RPMI7951 (cell line): ENCODE measurements around the gene SLC29A2. TPM values are rescaled to one million over a fixed set of nuclear protein-coding genes. Genes with fewer than 3 reads are reported as not detected.
"Not testable (repeated sequence)": the region's sequence is repeated elsewhere in the genome, so short reads cannot be mapped to it uniquely, and the experiment has no call there.

ENCODE experiments used
- DNase-seq: peaks from one replicate; pipeline ENCODE4 v3.0.0-alpha.2; 2012; ENCODE audit warnings: low read depth
- total RNA-seq: library from RNA; depleted of rRNA; stranded (reverse); fragments of >200 nt; shearing (Covaris generic); gene quantifications from 2 replicates; pipeline ENCODE4 v1.2.3, GENCODE V29; 2014

SLC29A2 gene
- total RNA-seq, 1 experiment from 2014 or later: 1.4 TPM

DNA sequence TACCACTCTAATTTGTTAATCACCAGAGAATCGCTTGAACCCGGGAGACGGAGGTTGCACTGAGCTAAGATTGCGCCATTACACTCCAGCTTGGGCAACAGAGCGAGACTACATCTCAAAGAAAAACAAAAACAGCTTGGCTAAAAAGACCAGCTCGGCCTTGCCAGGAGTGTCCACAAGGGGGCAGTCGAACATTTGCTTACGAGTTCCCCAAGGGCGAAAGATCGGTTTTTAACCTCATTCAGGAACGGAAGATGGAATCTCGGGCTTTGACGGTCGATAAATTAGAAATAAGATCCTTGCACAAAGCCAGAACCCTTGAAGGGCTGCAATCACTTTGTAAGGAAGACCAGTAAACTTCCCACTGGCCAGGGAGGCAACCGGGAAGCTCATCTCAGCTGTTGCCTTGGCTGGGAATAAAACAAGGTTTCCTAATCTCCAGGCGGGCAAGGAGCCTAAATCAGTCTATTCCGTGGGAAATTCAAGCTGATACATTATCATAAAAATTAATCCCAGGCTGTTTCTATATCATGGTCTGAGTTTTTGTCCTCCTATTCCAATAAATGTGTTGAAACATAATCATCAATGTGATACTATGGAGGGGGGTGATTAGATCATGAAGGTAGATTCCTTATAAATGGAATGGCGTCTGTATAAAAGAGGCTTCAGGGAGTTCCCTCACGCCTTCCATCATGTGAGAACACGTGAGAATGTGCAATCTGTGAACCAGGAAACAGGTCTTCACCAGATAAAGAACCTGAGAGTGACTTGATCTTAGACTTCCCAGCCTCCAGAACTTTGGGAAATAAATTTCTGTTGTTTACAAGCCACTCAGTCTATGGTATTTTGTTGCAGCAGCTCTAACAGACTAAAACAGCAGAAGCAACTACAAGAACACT is 14.9 kb upstream of the SLC29A2 start:
- peak; percentile 79 for DNase-seq

DNA sequence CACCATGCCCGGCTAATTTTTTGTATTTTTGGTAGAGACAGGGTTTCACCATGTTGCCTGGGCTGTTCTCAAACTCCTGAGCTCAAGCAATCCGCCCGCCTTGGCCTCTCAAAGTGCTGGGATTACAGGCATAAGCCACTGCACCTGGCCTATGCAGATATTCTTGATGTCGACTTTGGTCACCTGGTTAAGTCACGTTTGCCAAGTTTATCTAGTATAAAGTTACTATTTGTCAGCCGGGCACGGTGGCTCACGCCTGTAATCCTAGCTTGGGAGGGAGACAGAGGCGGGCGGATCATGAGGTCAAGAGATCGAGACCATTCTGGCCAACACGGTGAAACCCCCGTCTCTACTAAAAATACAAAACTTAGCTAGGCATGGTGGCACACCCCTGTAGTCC is 12.8 kb upstream of the SLC29A2 start:
- not testable (repeated sequence) for DNase-seq

DNA sequence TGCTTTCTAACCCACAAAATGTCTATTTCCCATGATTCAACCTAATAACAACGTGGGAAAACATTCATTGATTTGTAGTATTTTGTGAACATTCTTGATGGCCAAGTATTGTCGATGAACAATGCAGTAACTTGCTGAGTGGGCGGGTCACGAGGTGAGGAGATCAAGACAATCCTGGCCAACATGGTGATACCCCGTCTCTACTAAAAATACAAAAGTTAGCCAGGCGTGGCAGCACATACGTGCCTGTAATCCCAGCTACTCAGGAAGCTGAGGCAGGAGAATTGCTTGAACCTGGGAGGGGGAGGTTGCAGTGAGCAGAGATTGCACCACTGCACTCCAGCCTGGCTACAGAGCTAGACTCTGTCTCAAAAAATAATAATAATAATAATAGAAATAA is 8.7 kb upstream of the SLC29A2 start:
- not testable (repeated sequence) for DNase-seq

DNA sequence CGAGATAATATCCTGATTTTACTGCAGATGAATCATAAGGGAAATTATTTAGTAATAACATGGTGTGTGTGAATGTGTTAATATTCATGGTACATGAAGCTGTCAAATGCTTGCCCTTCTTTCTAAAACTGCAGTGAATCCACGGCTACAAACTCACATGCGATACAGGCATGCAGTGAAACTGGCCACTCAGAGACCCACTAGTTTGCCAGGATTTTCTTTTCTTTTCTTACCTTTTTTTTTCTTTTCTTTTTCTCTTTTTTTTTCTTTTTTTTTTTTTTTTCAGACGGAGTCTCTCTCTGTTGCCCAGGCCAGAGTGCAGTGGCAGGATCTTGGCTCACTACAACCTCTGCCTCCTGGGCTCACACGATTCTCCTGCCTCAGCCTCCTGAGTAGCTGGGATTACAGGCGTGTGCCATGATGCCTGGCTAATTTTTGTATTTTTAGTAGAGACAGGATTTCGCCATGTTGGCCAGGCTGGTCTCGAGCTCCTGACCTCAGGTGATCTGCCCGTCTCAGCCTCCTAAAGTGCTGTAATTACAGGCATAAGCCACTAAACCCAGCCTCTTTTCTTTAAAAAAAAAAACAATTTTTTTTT is 2.2 kb upstream of the SLC29A2 start:
- not testable (repeated sequence) for DNase-seq

DNA sequence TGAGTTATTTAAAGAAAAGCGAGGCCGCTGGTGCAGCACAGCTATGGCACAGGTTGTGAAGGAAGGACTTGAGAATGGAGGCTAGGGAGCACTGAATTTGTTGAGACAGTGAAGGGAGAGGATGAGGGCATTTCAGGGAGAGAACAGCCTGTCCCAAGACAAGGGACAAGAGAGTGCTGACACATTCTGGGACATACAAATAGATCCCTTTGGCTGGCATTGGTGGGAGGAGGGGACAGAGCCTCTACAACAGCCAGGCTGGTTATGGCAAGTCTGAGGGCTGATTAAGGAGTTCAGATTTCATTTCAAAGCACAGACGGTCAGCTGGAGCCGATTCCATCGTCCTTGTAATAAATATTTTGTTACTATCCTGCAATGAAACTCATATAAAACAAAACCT is 1.7 kb upstream of the SLC29A2 start:
- no peak for DNase-seq

DNA sequence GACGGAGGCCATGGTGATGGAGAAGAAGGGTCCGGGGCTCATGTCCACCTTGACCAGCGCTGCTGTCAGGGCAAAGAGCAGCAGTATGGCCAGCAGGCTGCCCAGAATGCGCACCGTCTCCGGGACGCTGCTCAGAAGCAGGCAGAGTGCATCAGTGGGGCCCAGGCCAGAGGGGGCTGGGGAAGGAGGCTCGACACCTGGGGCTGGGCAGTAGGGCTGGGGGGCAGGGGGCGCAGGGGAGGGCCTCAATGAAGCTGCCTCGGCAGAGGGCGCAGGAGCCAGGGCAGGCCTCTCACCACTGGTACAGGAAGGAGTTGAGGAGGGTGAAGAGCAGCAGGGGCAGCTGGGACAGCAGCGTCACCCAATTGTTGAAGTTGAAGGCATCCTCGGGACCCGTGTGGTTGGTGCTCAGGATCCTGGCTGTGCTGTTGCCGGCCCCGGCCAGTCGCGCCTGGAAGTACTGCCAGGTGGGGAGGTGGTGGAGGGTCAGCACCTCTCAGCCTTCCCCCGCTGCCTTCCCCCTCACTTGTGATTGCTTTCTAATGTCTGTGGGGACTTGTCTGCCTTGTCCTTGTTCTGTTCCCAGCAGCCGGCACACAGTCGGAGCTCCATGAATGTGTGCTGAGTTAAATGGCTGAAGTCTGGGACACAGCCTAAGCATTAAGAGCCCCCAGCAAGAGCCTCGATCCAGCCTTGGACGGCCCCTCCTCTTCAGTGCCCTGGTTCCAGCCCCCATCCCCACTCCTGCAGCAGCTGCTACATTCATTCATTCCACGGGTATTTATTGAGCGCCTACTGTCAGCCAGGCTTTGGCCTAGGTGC is 2.3 kb downstream of the SLC29A2 start:
- no peak for DNase-seq

DNA sequence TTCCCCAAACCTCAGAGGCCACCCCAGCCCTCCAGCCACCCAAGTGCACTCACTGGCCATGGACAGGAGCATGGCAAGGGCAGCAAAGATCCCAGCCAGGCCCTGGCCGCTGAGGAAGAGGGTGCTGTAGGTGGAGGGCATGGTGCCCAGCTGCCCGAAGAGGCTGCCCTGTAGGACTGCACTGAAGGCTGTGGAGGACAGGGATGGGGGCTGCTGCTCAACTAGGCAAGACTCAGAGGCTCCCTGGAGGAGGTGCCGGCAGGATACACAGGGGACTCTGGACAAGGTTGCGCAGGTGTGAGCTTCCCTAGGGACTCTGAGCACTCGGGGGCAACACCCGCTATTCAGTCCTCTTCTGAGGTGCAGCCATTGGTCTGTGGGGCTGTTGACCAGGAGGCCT is 3.1 kb downstream of the SLC29A2 start:
- DNase-seq: no peak

DNA sequence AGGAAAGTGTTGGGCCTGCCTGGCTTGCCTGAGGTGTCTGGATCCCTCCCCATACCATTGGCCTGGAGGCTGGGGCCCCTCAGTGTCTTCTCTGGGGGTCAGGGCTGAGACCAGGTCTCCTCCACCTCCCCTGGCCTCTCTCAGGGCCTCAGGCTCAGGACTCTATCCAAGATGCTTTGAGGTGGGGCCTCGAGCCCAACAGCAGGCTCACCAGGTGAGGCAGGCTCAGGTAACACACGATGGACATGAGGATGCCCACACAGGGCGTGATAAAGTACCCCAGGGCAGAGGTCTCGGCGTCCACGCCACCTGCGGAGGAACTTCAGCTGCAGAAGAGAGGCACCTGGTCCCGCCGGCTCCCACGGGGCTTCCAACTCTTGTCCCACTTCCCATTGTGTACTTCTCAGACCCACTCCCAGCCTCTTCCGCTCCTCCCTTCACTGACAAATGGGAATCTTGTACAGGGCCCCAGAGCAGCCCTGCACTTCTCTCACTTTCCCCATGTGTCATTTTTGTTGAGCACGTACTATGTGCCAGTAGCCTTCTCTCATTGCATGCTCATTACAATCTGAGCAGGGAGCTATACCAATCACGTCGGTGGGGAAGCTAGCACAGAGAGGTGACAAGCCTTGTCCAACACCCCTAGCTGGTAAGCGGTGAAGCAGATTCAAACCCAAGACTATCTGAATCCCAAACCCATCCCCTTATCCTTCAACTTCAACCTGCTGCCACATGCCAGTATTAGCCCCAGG is 3.8 kb downstream of the SLC29A2 start:
- no peak for DNase-seq

DNA sequence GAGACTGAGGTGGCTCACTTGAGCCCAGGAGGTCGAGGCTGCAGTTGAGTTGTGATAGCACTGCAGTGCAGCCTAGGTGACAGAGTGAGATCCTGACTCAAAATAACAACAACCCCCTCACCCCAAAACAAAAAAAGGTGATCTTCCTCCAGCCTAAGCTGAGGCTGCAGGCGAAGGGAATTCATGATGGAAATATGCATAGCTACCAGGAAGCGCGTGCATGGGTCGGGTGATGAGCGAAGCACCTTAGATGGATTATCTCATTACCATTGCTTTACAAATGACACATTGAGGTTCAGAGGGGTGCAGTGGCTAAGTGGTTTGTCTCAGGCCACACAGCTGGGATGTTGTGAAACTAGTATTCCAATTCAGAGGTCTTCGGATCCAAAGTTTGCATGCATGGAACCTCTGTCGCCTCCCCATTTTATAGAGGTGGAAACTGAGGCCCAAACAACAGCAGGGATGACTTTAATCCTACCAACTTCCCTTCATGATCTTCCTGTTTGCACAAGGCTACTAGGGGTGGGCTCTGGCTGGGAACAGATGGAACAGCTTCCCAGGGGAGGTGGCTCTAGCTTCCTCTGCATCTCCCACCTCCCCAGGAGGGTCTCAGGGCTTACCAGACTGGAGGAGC is 4.6 kb downstream of the SLC29A2 start:
- no peak for DNase-seq

DNA sequence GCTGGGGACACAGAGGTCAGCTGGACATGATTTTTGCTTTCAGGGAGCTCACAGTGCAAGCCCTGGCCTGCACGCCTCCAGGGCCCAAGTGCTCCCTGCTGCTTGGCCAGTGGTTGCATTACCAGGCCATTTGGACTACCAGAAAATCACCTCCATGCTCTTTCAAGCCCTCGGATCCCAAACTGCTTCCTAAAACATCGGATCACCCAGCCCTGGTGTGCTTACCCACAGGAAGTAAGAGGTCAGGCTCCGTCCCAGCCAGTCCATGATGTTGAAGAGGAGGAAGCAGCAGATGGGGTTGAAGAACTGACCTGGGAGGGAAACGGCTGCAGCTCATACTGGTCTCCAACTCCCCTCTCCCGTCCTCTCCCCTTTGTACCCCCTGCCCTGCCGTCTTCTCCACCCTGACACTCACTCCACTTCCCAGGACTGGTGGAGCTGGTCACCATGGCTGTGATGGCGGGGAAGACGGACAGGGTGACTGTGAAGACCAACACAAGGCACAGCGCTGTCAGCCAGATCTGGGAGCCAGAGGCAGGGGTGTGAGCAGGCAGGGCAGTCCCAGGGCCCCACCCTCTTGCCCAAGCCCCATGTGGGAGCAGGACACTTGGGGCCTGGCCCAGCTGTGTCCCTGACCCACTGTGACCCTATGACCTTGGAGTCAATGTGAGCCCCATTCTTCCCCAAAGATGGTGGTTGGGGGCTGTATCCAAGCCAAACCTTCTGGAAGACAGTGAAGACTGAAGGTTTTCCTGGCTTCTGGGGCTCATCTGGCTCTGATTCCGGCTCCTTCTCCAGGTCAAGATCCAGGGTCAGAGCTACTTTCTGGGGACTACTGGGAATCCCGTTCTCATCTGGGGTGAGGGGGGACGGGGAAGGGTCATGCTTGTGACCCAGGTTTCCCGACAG is 5.6 kb downstream of the SLC29A2 start:
- DNase-seq: peak; percentile 19

DNA sequence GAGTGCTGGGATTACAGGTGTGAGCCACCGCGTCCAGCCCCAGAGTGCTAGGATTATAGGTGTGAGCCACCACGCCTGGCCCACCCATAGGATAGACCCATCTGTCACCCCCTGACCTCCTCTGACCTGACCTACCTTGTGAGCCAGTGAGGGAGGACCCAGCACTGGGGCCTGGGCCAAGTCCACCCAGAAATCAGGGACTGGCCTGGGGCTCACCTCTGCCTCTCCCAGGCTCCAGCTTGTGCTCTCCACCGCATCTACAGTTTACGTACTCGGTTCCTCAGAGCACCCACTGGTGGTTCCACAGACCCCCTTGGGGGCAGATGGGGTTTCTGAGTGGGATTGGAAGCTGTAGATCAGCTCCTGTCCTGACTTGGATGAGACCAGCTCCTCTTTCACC is 6.4 kb downstream of the SLC29A2 start:
- DNase-seq: no peak

DNA sequence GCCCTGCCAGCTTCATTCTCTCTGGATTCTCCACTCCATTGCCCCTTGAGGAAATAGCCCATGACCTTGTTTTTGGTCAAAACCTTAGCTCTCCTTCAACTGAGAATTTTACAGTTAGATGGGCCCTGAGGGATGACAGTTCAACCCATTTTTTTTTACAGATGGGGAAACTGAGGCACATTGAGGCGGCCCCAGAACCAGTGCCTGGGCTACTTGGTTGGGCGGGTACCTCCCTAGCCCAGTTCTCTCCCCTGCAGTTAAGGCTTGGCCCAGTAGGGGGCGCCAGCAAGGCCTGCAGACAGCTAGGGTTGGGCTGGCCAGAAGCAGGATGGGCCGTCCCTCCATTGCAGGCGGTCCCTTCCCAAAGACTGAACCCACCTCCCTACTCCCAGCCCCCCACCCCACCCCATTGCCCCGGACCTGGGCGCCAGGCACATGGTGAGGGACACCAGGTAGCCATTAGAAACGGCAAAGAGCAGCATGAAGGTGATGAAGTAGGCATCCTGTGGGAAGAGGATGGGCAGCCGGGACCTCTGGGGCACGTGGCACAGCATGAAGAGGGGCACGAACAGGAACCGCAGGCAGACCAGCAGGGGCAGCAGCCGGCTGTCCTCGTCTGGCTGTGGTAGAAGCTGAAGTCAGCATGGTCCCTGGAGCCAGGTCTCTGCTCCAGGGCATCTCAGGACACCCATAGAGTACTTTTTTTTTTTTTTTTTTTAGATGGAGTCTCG is 7.6 kb downstream of the SLC29A2 start:
- peak; percentile 19 for DNase-seq

DNA sequence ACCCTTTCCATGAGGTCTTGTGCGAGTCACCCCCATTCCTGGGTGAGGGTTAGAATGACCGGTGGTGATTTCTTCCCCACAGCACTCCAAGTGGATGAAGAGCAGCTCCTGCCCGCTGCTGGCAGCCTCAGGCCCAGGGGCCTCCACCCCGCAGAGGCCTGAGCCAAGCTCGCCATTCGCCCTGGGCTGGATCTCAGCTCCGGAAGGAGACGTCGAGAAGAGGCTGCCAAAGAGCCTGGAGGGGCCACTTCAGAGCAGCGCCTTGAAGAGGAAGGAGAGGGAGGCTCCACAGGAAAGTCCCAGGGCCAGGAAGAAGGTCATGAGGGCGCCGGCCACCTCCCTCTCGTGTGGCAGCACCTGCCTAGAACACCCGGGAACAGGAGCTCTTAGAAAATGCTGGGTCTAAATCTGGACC is 8.4 kb downstream of the SLC29A2 start:
- DNase-seq: no peak

DNA sequence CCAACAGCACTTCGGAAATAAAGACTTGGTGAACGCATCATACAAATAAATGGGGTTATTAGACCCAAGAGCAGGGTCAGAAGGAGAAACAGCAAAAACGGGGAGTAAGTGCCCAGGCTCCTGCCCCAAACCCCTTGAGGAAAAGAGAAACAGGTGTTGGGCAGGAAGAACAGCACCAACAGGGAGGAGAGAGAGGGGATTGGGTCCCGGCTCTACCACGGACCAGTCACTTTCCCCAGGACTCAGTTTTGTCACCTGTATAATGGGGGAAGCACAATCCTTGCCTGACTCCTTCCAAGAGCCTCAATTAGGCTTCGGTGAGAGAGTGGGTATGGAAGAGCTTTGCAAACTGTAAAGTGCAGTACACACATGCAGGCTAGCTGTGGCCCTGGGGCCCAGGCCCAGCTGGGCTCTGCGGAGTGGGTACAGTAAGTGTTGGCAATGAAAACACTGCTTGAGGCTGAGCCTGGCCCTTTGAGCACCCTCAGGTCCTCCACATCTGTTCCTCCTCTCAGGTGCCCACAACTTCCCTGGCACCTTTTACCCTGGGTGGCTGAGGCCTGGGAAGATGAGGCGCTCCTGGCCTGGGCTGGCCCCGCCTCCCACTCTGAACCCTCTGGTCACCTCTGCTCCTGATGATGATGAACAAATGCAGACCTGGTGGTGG is 8.9 kb downstream of the SLC29A2 start:
- DNase-seq: no peak

DNA sequence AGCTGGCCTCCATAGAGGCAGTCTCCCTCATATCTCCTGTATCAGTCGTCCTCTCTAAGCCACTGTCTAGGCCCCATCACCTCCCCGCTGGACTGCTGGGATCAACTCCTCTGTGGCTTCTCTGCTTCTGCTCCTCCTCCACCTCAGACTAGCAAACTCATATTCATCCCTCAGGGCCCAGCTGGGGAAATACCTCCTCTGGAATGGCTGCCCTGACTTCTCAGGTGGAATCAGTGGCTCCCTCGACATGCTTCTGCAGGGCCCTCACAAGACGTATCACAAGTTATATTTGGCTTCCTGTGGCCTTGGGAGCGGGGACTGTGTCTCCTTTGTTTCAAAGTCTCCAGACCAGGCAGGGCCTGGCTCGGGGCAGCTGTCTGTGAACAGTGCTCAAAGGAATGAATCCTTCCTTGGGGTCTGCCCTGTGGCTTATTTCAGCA is 10.0 kb downstream of the SLC29A2 start:
- DNase-seq: no peak

DNA sequence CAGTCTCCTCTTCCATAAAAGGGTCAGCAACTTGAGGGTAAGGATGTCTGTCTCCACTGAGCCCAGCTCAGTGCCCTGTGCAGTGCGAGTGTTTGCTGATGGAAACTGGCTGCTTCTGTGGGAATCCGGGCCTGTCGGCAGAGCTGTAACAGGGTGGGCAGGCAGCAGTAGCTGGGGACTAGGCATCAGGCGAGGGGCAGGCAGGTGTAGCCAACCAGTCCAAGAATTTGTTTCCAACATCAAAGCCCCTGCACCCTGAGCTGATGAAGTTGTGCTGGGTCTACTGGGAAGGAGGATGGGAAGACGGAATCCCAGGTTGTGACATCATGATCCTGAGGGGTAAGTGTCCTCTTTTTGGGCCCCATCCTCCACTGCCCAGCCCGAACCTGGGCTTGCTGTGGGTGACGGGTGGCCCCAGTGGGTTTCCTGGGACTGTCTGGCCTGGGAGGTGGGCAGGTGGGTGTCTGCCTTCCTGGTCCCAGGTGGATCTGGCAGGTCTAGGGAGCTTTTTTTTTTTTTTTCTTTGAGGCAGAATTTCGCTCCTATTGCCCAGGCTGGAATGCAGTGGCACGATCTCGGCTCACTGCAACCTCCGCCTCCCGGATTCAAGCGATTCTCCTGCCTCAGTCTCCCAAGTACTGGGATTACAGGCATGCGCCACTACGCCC is 11.0 kb downstream of the SLC29A2 start:
- DNase-seq: no peak

DNA sequence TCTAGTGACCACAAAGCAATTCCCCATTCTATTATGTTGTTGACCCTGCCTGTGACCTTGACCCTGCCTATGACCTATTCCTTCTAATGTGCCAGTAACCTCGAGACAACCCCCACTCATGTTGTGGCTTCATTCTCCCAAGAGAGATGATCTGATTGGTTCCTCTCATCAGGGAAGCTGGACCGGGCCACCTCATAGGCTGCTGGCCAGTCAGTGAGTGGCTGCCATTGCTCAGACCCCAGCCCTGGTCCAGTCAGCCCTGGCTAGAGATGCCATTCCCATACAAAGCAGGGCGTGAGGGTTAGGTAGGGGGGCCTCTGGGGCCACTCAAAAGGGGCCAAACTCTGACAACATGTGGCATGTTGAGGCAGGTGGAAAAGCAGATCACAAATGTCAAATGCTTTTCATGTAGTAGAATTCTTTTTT is 11.9 kb downstream of the SLC29A2 start:
- no peak for DNase-seq

DNA sequence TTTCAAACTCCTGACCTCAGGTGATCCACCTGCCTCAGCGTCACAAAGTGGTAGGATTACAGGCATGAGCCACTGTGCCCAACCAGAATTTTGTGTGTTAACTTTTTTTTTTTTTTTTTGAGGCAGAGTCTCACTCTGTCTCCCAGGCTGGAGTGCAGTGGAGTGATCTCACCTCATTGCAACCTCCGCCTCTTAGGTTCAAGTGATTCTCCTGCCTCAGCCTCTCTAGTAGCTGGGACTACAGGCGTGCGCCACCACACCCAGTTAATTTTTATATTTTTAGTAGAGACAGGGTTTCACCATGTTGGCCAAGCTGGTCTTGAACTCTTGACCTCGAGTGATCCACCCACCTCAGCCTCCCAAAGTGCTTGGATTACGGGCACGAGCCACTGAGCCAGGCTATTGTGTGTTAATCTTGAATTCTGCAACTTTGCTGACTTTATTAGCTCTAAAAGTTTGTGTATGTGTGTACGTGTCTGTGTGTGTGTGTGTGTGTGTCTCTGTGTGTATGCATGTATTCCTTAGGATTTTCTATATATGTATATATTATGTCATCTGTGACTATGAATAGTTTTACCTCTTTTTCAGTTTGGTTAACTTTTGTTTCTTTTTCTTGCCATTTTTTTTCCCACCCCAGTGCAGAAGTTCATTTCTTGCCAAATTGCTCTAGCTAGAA is 20.9 kb downstream of the SLC29A2 start:
- not testable (repeated sequence) for DNase-seq
